C4-2B (cell line): ENCODE data around the gene RIN3.

Source experiments
- CTCF ChIP-seq: fragments of 450-650 bp; conservative IDR thresholded peaks from 2 replicates; pipeline ENCODE4 v1.5.1; 2017; ENCODE audit warnings: mild to moderate bottlenecking
- ZFX ChIP-seq: fragments of 450-650 bp; IDR thresholded peaks from 2 replicates; pipeline ENCODE4 v1.6.1; 2017

DNA sequence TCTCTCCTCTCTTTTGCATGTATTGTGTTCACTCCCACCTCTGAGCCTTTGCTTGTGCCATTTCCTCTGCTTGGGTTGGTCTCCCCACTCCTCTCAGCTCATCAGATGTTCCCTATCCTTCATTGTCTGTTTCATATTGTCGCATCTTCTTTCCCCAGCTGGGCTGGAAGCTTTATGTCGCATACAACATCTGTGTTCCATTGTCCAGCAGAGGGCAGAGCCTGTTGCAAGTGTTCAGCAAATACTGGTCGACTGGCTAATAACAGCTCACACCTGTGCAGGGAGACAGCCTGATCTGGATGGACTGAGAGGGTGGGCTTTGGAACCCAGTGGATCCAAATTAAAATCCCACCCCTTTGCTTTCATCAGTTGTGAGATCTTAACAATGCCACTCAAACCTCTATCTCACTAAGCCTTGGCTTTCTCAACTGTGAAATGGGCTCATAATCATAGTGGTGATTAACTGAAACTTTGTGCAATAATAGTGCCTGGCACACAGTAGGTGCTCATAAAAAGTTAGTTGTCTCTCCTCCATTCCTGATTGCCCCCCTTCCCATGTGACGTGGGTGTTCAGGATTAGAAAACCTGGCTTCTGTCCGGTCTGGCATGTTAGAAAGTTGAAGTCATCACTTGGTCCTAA lies 75.8 kb downstream of the RIN3 start:
- TF ChIP-seq CTCF: peak; percentile 66
- TF ChIP-seq ZFX: no peak
